Gastroesophageal sphincter (tissue), 3 donors: ENCODE results near the gene RNF157.
"Not testable (repeated sequence)": the region's sequence is repeated elsewhere in the genome, so short reads cannot be mapped to it uniquely, and the experiment has no call there.

Source experiments
- CTCF ChIP-seq, 4 experiments: fragments of 200-600 bp in 2 of 4; fragments of 450-650 bp in 2 of 4; sonication (generic) in 1 of 4; IDR thresholded peaks; one replicate each; pipeline ENCODE4 v1.5.1; 2017 to 2019; ENCODE audit warnings: antibody characterized with exemption in 4 of 4, mild to moderate bottlenecking in 2 of 4, moderate library complexity in 2 of 4
- EP300 ChIP-seq: sonication (generic); formaldehyde crosslinking; IDR thresholded peaks from one replicate; pipeline ENCODE4 v1.6.1; 2017; ENCODE audit warnings: antibody characterized with exemption, mild to moderate bottlenecking
- POLR2AphosphoS5 ChIP-seq: sonication (generic); formaldehyde crosslinking; IDR thresholded peaks from one replicate; pipeline ENCODE4 v1.6.1; 2017; ENCODE audit warnings: antibody characterized with exemption

GRCh38 chr17:76186774-76187173, 53.5 kb downstream of the RNF157 start:
- not testable (repeated sequence) for TF ChIP-seq CTCF (IDR thresholded peaks at IDR 0.05); POLR2AphosphoS5; EP300
